Astrocyte (in vitro differentiated cells and primary cell): ENCODE results near the gene C1QTNF9. TPM values are rescaled to one million over a fixed set of nuclear protein-coding genes. Genes with fewer than 3 reads are reported as not detected.

ENCODE experiments used
- DNase-seq: peaks from one replicate; pipeline ENCODE4 v3.0.0-alpha.2; 2010; ENCODE audit warnings: low read depth
- FAIRE-seq: peaks from 2 replicates; lab custom pipeline; 2011; peaks lifted over from hg19 to GRCh38; lab: Jason Lieb, UNC
- H2AFZ ChIP-seq: 2 replicates; pipeline ENCODE4 v1.6.0; 2012; ENCODE audit warnings: low read depth, low read length, inconsistent platforms
- H3K27ac ChIP-seq: 2 replicates; pipeline ENCODE4 v1.5.1; 2011; ENCODE audit warnings: low read depth, low read length, inconsistent platforms
- H3K27me3 ChIP-seq: 2 replicates; pipeline ENCODE4 v1.6.0; 2011; ENCODE audit warnings: low read length, inconsistent platforms; ENCODE audit not compliant: insufficient read depth
- H3K36me3 ChIP-seq: 2 replicates; pipeline ENCODE4 v1.5.1; 2011; ENCODE audit warnings: low read length, inconsistent platforms; ENCODE audit not compliant: insufficient read depth
- H3K4me1 ChIP-seq: 2 replicates; pipeline ENCODE4 v1.5.1; 2011; ENCODE audit warnings: low read length, inconsistent platforms; ENCODE audit not compliant: insufficient read depth
- H3K4me2 ChIP-seq: 2 replicates; pipeline ENCODE4 v1.6.0; 2012; ENCODE audit warnings: low read length, inconsistent platforms
- H3K4me3 ChIP-seq: 2 replicates; pipeline ENCODE4 v1.5.1; 2011; ENCODE audit warnings: low read depth, mild to moderate bottlenecking, low read length, inconsistent platforms; ENCODE audit not compliant: insufficient read depth
- H3K79me2 ChIP-seq: 2 replicates; pipeline ENCODE4 v1.6.0; 2012; ENCODE audit warnings: mild to moderate bottlenecking, low read length, inconsistent platforms; ENCODE audit not compliant: insufficient read depth
- H3K9ac ChIP-seq: 2 replicates; pipeline ENCODE4 v1.6.0; 2012; ENCODE audit warnings: mild to moderate bottlenecking, low read length, inconsistent platforms
- H3K9me3 ChIP-seq: 2 replicates; pipeline ENCODE4 v1.5.1; 2012; ENCODE audit warnings: low read depth, mild to moderate bottlenecking, low read length, inconsistent platforms; ENCODE audit not compliant: insufficient read depth
- H4K20me1 ChIP-seq: 2 replicates; pipeline ENCODE4 v1.6.0; 2012; ENCODE audit warnings: low read length, inconsistent platforms; ENCODE audit not compliant: insufficient read depth
- H3K27ac Mint-ChIP-seq: one replicate; pipeline ENCODE4 v1.8.0; 2021; ENCODE audit warnings: mild to moderate bottlenecking, mixed read lengths; ENCODE audit not compliant: unreplicated experiment
- H3K27me3 Mint-ChIP-seq: one replicate; pipeline ENCODE4 v1.8.0; 2021; ENCODE audit warnings: low read depth, mixed read lengths; ENCODE audit not compliant: unreplicated experiment
- H3K36me3 Mint-ChIP-seq: one replicate; pipeline ENCODE4 v1.8.0; 2021; ENCODE audit warnings: low read depth, mixed read lengths; ENCODE audit not compliant: unreplicated experiment
- H3K4me1 Mint-ChIP-seq: one replicate; pipeline ENCODE4 v1.8.0; 2021; ENCODE audit warnings: low read depth, mixed read lengths; ENCODE audit not compliant: unreplicated experiment
- H3K4me3 Mint-ChIP-seq: one replicate; pipeline ENCODE4 v1.8.0; 2021; ENCODE audit warnings: mild to moderate bottlenecking, moderate library complexity, mixed read lengths; ENCODE audit not compliant: unreplicated experiment
- H3K9me3 Mint-ChIP-seq: one replicate; pipeline ENCODE4 v1.8.0; 2021; ENCODE audit warnings: mild to moderate bottlenecking, mixed read lengths; ENCODE audit not compliant: unreplicated experiment
- EZH2 ChIP-seq: IDR thresholded peaks from 2 replicates; pipeline ENCODE4 v1.6.1; 2012; ENCODE audit warnings: mild to moderate bottlenecking, low read length, inconsistent platforms; ENCODE audit not compliant: insufficient read depth
- total RNA-seq: library from RNA; stranded (reverse); gene quantifications from 2 replicates; pipeline ENCODE4 v1.2.1, GENCODE V29; 2021
- TF ChIP-seq, protein P1 (sequence below): IDR thresholded peaks from 2 replicates; pipeline ENCODE4 v1.5.1; 2011; ENCODE audit warnings: low read depth, mild to moderate bottlenecking, inconsistent platforms, low read length, moderate library complexity; ENCODE audit not compliant: insufficient read depth

C1QTNF9 gene
- total RNA-seq, 1 donor from 2014 or later, result not detected

- Histone ChIP-seq H3K4me3 (no peak overlapping the region), H3K9ac (no peak overlapping the region), H3K27me3 (no peaks in the 10 kb centered on the region), H3K27ac (no peak overlapping the region), H3K9me3 (no peaks in the 10 kb centered on the region), H3K36me3 (no peaks in the 10 kb centered on the region), H2AFZ (no peak overlapping the region), H4K20me1 (no peaks in the 10 kb centered on the region), H3K4me1 (peaks cover 25% of the 10 kb centered on the region), H3K4me2 (peak overlapping the region; percentile 27), H3K79me2 (no peaks in the 10 kb centered on the region)
- DNase-seq (no peak), FAIRE-seq (no peak)
- no peaks in the 10 kb centered on the region for H3K9me3 Mint-ChIP-seq
- no peaks in the 10 kb centered on the region for H3K27me3 Mint-ChIP-seq
- TF ChIP-seq, protein P1, sequence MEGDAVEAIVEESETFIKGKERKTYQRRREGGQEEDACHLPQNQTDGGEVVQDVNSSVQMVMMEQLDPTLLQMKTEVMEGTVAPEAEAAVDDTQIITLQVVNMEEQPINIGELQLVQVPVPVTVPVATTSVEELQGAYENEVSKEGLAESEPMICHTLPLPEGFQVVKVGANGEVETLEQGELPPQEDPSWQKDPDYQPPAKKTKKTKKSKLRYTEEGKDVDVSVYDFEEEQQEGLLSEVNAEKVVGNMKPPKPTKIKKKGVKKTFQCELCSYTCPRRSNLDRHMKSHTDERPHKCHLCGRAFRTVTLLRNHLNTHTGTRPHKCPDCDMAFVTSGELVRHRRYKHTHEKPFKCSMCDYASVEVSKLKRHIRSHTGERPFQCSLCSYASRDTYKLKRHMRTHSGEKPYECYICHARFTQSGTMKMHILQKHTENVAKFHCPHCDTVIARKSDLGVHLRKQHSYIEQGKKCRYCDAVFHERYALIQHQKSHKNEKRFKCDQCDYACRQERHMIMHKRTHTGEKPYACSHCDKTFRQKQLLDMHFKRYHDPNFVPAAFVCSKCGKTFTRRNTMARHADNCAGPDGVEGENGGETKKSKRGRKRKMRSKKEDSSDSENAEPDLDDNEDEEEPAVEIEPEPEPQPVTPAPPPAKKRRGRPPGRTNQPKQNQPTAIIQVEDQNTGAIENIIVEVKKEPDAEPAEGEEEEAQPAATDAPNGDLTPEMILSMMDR, result no peak
- no peak for TF ChIP-seq EZH2
- no peak overlapping the region for H3K4me3 Mint-ChIP-seq
- no peaks in the 10 kb centered on the region for H3K36me3 Mint-ChIP-seq
- peaks cover 35% of the 10 kb centered on the region for H3K4me1 Mint-ChIP-seq
- no peak overlapping the region for H3K27ac Mint-ChIP-seq
Observed at GRCh38 chr13:24267801-24268200, 41.6 kb upstream of the C1QTNF9 start.

GRCh38 chr13:24269821-24270220 is 39.6 kb upstream of the C1QTNF9 start:
- Mint-ChIP-seq H3K27ac (peak overlapping the region; percentile 5), H3K9me3 (no peaks in the 10 kb centered on the region)
- FAIRE-seq, result no peak

DNA sequence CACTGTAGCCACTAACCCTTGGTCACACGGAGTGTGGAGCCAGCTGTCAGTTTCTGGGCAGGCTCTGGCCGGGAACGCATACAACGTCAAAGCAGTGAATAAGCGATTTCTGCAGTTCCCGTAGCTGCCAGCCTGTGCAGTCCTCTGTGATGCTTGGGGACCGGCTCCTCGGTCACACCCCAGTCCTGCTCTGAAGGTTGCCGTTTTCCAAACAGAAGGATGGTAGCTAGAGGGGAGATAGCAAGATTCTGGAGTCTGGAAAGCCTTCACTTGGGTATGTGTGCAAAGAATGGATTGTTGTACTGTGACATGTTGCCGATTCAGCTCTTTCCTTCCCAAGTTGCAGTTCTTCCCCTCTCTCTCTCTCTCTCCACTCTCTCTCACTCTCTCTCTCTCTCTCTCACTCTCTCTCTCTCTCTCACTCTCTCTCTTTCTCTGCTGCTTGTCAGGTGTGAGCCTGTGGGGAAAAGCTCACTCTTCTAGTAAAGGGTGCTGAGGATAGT is 38.7 kb upstream of the C1QTNF9 start:
- H3K27me3 ChIP-seq, result no peaks in the 10 kb centered on the region
- H3K79me2 ChIP-seq, result no peaks in the 10 kb centered on the region
- H2AFZ ChIP-seq, result peak overlapping the region; percentile 85
- Mint-ChIP-seq H3K27ac (peak overlapping the region; percentile 68), H3K9me3 (no peaks in the 10 kb centered on the region), H3K36me3 (no peaks in the 10 kb centered on the region), H3K27me3 (no peaks in the 10 kb centered on the region), H3K4me3 (peak overlapping the region; percentile 18), H3K4me1 (peaks cover 25% of the 10 kb centered on the region)
- FAIRE-seq (peak; percentile 84), DNase-seq (peak; percentile 59)
- H3K4me3 ChIP-seq, result peak overlapping the region; percentile 54
- H4K20me1 ChIP-seq, result no peaks in the 10 kb centered on the region
- TF ChIP-seq, protein P1, result no peak
- no peak for TF ChIP-seq EZH2
- H3K36me3 ChIP-seq, result no peaks in the 10 kb centered on the region
- H3K27ac ChIP-seq, result no peak overlapping the region
- H3K4me1 ChIP-seq, result peaks cover 25% of the 10 kb centered on the region
- peak overlapping the region; percentile 75 for H3K9ac ChIP-seq
- H3K4me2 ChIP-seq, result peak overlapping the region; percentile 85
- no peaks in the 10 kb centered on the region for H3K9me3 ChIP-seq

More at GRCh38 chr13:24269821-24270220, 39.6 kb upstream of the C1QTNF9 start:
- TF ChIP-seq, protein P1, result no peak
- no peak for TF ChIP-seq EZH2
- no peak for DNase-seq
- Mint-ChIP-seq H3K4me1 (peaks cover 29% of the 10 kb centered on the region), H3K36me3 (no peaks in the 10 kb centered on the region), H3K4me3 (no peak overlapping the region), H3K27me3 (no peaks in the 10 kb centered on the region)
- Histone ChIP-seq H4K20me1 (no peaks in the 10 kb centered on the region), H3K4me1 (peaks cover 25% of the 10 kb centered on the region), H3K4me3 (no peak overlapping the region), H3K4me2 (peak overlapping the region; percentile 85), H3K27me3 (no peaks in the 10 kb centered on the region), H3K36me3 (no peaks in the 10 kb centered on the region), H3K9ac (no peak overlapping the region), H3K27ac (no peak overlapping the region), H2AFZ (no peak overlapping the region), H3K9me3 (no peaks in the 10 kb centered on the region), H3K79me2 (no peaks in the 10 kb centered on the region)
